ENCODE measurements around the gene TNFRSF18.
"Not testable (repeated sequence)": the region's sequence is repeated elsewhere in the genome, so short reads cannot be mapped to it uniquely, and the experiment has no call there.

TNFRSF18 gene

GRCh38 chr1:1182491-1183220 is 23.7 kb downstream of the TNFRSF18 start:
- no peak for DNase-seq (ENCODE audit: extremely low spot score, insufficient read length, low read depth)
- no peak for FAIRE-seq

- DNase-seq (ENCODE audit: extremely low spot score, insufficient read length, low read depth), result no peak
- no peak for FAIRE-seq
Measured at GRCh38 chr1:1181938-1182410, 24.4 kb downstream of the TNFRSF18 start.

GRCh38 chr1:1181129-1181937 is 25.1 kb downstream of the TNFRSF18 start:
- no peak for FAIRE-seq
- no peak for DNase-seq (ENCODE audit: extremely low spot score, insufficient read length, low read depth)

GRCh38 chr1:1179983-1180861 is 26.2 kb downstream of the TNFRSF18 start:
- DNase-seq (ENCODE audit: extremely low spot score, insufficient read length, low read depth), result no peak
- no peak for FAIRE-seq

- DNase-seq (ENCODE audit: extremely low spot score, insufficient read length, low read depth), result no peak
- no peak for FAIRE-seq
Measured at GRCh38 chr1:1179346-1179982, 26.9 kb downstream of the TNFRSF18 start.

GRCh38 chr1:1178794-1179331 is 27.5 kb downstream of the TNFRSF18 start:
- DNase-seq (ENCODE audit: extremely low spot score, insufficient read length, low read depth), result no peak
- FAIRE-seq, result no peak

- DNase-seq (ENCODE audit: extremely low spot score, insufficient read length, low read depth) (no peak), FAIRE-seq (no peak)
Measured at GRCh38 chr1:1177452-1178206, 28.8 kb downstream of the TNFRSF18 start.

- FAIRE-seq, result no peak
- DNase-seq (ENCODE audit: extremely low spot score, insufficient read length, low read depth), result no peak
Measured at GRCh38 chr1:1176931-1177330, 29.5 kb downstream of the TNFRSF18 start.

- DNase-seq (ENCODE audit: extremely low spot score, insufficient read length, low read depth); FAIRE-seq: not testable (repeated sequence)
Measured at GRCh38 chr1:1176063-1176761, 30.2 kb downstream of the TNFRSF18 start.

- DNase-seq (ENCODE audit: extremely low spot score, insufficient read length, low read depth) (no peak), FAIRE-seq (no peak)
Measured at GRCh38 chr1:1175221-1176062, 30.9 kb downstream of the TNFRSF18 start.

- no peak for DNase-seq (ENCODE audit: extremely low spot score, insufficient read length, low read depth)
- no peak for FAIRE-seq
Measured at GRCh38 chr1:1173793-1174415, 32.5 kb downstream of the TNFRSF18 start, which contains the start of gene TTLL10. Gene TTLL10, plus strand, starts transcription at chr1:1173880. Its CDS starts 5,336 bp downstream, at chr1:1179216.

- DNase-seq (ENCODE audit: extremely low spot score, insufficient read length, low read depth), result no peak
- no peak for FAIRE-seq
Measured at GRCh38 chr1:1173061-1173792, 33.2 kb downstream of the TNFRSF18 start.

GRCh38 chr1:1171546-1172340 is 34.6 kb downstream of the TNFRSF18 start:
- FAIRE-seq, result no peak
- DNase-seq (ENCODE audit: extremely low spot score, insufficient read length, low read depth), result no peak

- DNase-seq (ENCODE audit: extremely low spot score, insufficient read length, low read depth) (no peak), FAIRE-seq (peak; percentile 12)
Measured at GRCh38 chr1:1171161-1171545, 35.2 kb downstream of the TNFRSF18 start.

Measured in GM18507 (cell line).